CD4-positive, alpha-beta memory T cell (primary cell): Measurements from ENCODE around the gene IRF1. TPM values are rescaled to one million over a fixed set of nuclear protein-coding genes. Genes with fewer than 3 reads are reported as not detected.

Source experiments
- CTCF ChIA-PET: fragments of 350-600 bp; sonication (Branson Sonifier 250); formaldehyde crosslinking; loops from one replicate; lab custom pipeline; 2021; ENCODE audit warnings: inconsistent platforms; ENCODE audit not compliant: partially characterized antibody; lab: Charles Lee
- POLR2A ChIA-PET: fragments of 350-600 bp; sonication (Branson Sonifier 250); formaldehyde crosslinking; loops from one replicate; lab custom pipeline; 2021; ENCODE audit not compliant: partially characterized antibody; lab: Charles Lee
- DNase-seq, 5 donors: peaks; one replicate each; pipeline versions ENCODE4 v3.0.0 to v3.0.0-alpha.2; 2020 to 2022; ENCODE audit warnings: mixed read lengths in 1 of 5
- H3K27ac ChIP-seq: one replicate; pipeline ENCODE4 v1.7.0; 2013; ENCODE audit warnings: low read depth, low read length
- H3K27me3 ChIP-seq: 2 replicates; pipeline ENCODE4 v1.7.0; 2013; ENCODE audit warnings: mild to moderate bottlenecking, low read length, moderate library complexity; ENCODE audit not compliant: insufficient read depth
- H3K36me3 ChIP-seq: 2 replicates; pipeline ENCODE4 v1.7.0; 2013; ENCODE audit warnings: mild to moderate bottlenecking, low read length, moderate library complexity; ENCODE audit not compliant: insufficient read depth
- H3K4me1 ChIP-seq: 2 replicates; pipeline ENCODE4 v1.7.0; 2013; ENCODE audit warnings: mild to moderate bottlenecking, low read length, moderate library complexity; ENCODE audit not compliant: insufficient read depth
- H3K4me3 ChIP-seq, 2 donors: one replicate each; pipeline ENCODE4 v1.7.0; 2013; ENCODE audit warnings: low read length in 2 of 2, mild to moderate bottlenecking in 1 of 2
- H3K9me3 ChIP-seq, 2 donors: one replicate each; pipeline ENCODE4 v1.7.0; 2013; ENCODE audit warnings: low read length in 2 of 2, control low read depth in 1 of 2; ENCODE audit not compliant: control insufficient read depth in 1 of 2
- H3K27ac Mint-ChIP-seq, 7 donors: one replicate each; pipeline ENCODE4 v1.8.0; 2020 to 2021; ENCODE audit warnings: mixed read lengths in 7 of 7, mild to moderate bottlenecking in 6 of 7, inconsistent platforms in 3 of 7, moderate library complexity in 3 of 7
- H3K27me3 Mint-ChIP-seq, 2 donors: one replicate each; pipeline ENCODE4 v1.8.0; 2020 to 2021; ENCODE audit warnings: mixed read lengths in 2 of 2
- H3K36me3 Mint-ChIP-seq, 2 donors: one replicate each; pipeline ENCODE4 v1.8.0; 2020 to 2021; ENCODE audit warnings: mixed read lengths in 2 of 2, inconsistent platforms in 1 of 2, mild to moderate bottlenecking in 1 of 2
- H3K4me1 Mint-ChIP-seq, 4 donors: one replicate each; pipeline ENCODE4 v1.8.0; 2020 to 2021; ENCODE audit warnings: mixed read lengths in 4 of 4, mild to moderate bottlenecking in 1 of 4
- H3K4me3 Mint-ChIP-seq, 8 donors: one replicate each; pipeline ENCODE4 v1.8.0; 2020 to 2021; ENCODE audit warnings: mixed read lengths in 8 of 8, mild to moderate bottlenecking in 7 of 8, moderate library complexity in 6 of 8, inconsistent platforms in 3 of 8
- H3K9me3 Mint-ChIP-seq, 8 donors: one replicate each; pipeline ENCODE4 v1.8.0; 2020 to 2021; ENCODE audit warnings: mixed read lengths in 8 of 8, mild to moderate bottlenecking in 5 of 8, inconsistent platforms in 3 of 8, moderate library complexity in 1 of 8
- intact Hi-C: fragments of 100-400 bp; cut with micrococcal nuclease; formaldehyde crosslinking; loops from one replicate; pipeline ENCODE4 v1.15.1; 2023
- polyA plus RNA-seq, 2 donors: library from polyadenylated mRNA; unstranded; fragments of 300-500 nt; fragmentation: Illumina TruSeq; gene quantifications; one replicate each; pipeline ENCODE4 v1.2.3, GENCODE V29; 2021
- total RNA-seq, 2 experiments: library from RNA; stranded (reverse); gene quantifications; one replicate each; pipeline ENCODE4 v1.2.3, GENCODE V29; 2021

The IRF1 gene
- total and polyA plus RNA-seq, 4 experiments from 2014 or later: 192 to 237 (median 197) TPM

DNA sequence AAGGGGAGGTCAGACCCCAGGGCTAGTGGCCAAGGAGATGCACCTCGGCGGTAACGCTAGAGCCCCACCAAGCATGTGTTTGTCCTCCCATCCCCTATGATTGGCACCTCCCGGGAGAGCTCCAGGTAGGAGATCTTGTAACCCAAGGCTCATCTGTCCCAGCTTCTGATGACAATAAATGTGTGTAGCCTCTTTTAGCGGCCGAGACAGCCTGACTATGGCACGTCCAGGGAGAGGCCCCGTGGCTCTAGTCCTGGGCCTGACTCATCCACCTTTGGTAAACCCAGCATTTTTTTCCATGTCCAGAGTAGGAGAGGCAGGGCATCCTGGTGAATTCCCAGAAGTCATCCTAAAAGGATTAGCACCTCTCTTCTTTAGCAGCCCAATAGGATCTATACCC, 39.2 kb downstream of the IRF1 start:
- H3K4me1 Mint-ChIP-seq: peaks cover 64 to 92% (median 75%) of the 10 kb centered on the region in 4 donors
- H3K36me3 Mint-ChIP-seq: peaks cover 57 to 76% of the 10 kb centered on the region in 2 donors
- intact Hi-C loops: no loop called here
- DNase-seq: no peak
- H3K4me3 Mint-ChIP-seq: no peak overlapping the region
- CTCF ChIA-PET: interaction anchor here (1.2 to 1.3 kb wide), 2 partner anchors 15 to 25 kb away, joined by 3 to 5 read pairs; no protein-coding TSS in a partner anchor
- Histone ChIP-seq H3K27ac (no peak overlapping the region), H3K4me3 (no peak overlapping the region), H3K9me3 (no peaks in the 10 kb centered on the region), H3K27me3 (no peaks in the 10 kb centered on the region), H3K4me1 (peaks cover 92% of the 10 kb centered on the region), H3K36me3 (peaks cover 20% of the 10 kb centered on the region)
- POLR2A ChIA-PET: interaction anchor here (1.0 to 17.3 kb wide), 6 partner anchors 6 to 39 kb away, joined by 3 to 267 read pairs (median 24); partner anchors contain the start of gene IRF1
- H3K9me3 Mint-ChIP-seq: no peaks in the 10 kb centered on the region
- H3K27ac Mint-ChIP-seq: peak overlapping the region in 6 of 7 donors; percentile 17 to 90 (median 46)
- no peaks in the 10 kb centered on the region for H3K27me3 Mint-ChIP-seq

- no peaks in the 10 kb centered on the region for H3K27me3 ChIP-seq
- H3K36me3 ChIP-seq: peaks cover 20% of the 10 kb centered on the region
- ChIA-PET CTCF (interaction anchor here (0.7 to 1.3 kb wide), 3 partner anchors 10 to 23 kb away, joined by 3 read pairs; no protein-coding TSS in a partner anchor), POLR2A (interaction anchor here (0.7 to 17.3 kb wide), 6 partner anchors 8 to 40 kb away, joined by 3 to 267 read pairs (median 42); partner anchors contain the start of gene IRF1)
- H3K4me1 Mint-ChIP-seq: peaks cover 62 to 92% (median 74%) of the 10 kb centered on the region in 4 donors
- intact Hi-C loops: no loop called here
- H3K27me3 Mint-ChIP-seq: no peaks in the 10 kb centered on the region
- no peaks in the 10 kb centered on the region for H3K9me3 Mint-ChIP-seq
- H3K27ac ChIP-seq: no peak overlapping the region
- H3K27ac Mint-ChIP-seq: peak overlapping the region; percentile 43 to 90 (median 84)
- H3K4me1 ChIP-seq: peaks cover 90% of the 10 kb centered on the region
- H3K9me3 ChIP-seq: no peaks in the 10 kb centered on the region
- H3K4me3 Mint-ChIP-seq: peak overlapping the region in 1 of 8 donors; percentile 75
- H3K4me3 ChIP-seq: no peak overlapping the region
- DNase-seq: no peak
- H3K36me3 Mint-ChIP-seq: peaks cover 60 to 78% of the 10 kb centered on the region in 2 donors
Observed at GRCh38 chr5:132449060-132449459, 41.5 kb downstream of the IRF1 start.

GRCh38 chr5:132447196-132447595, 43.4 kb downstream of the IRF1 start:
- intact Hi-C loops: loop anchor here (1.0 kb wide), 1 partner anchor 9 kb away; no protein-coding TSS in a partner anchor
- CTCF ChIA-PET: interaction anchor here (0.7 to 2.4 kb wide), 16 partner anchors 9 to 44 kb away, joined by 3 to 11 read pairs (median 6); partner anchors contain the start of gene IRF1
- Mint-ChIP-seq H3K9me3 (no peaks in the 10 kb centered on the region), H3K27ac (peak overlapping the region; percentile 80 to 95 (median 91)), H3K36me3 (peaks cover 49 to 69% of the 10 kb centered on the region in 2 donors), H3K27me3 (no peaks in the 10 kb centered on the region), H3K4me1 (peaks cover 53 to 92% (median 73%) of the 10 kb centered on the region in 4 donors), H3K4me3 (peak overlapping the region; percentile 43 to 81 (median 75))
- POLR2A ChIA-PET: interaction anchor here (0.7 to 17.3 kb wide), 14 partner anchors 9 to 51 kb away, joined by 3 to 267 read pairs (median 14); partner anchors contain the start of gene IRF1
- peak overlapping the region; percentile 5 for H3K27ac ChIP-seq
- peaks cover 90% of the 10 kb centered on the region for H3K4me1 ChIP-seq
- H3K9me3 ChIP-seq: no peaks in the 10 kb centered on the region
- H3K4me3 ChIP-seq: peak overlapping the region in 1 of 2 donors; percentile 7
- no peak for DNase-seq
- peaks cover 26% of the 10 kb centered on the region for H3K36me3 ChIP-seq
- H3K27me3 ChIP-seq: no peaks in the 10 kb centered on the region

DNA sequence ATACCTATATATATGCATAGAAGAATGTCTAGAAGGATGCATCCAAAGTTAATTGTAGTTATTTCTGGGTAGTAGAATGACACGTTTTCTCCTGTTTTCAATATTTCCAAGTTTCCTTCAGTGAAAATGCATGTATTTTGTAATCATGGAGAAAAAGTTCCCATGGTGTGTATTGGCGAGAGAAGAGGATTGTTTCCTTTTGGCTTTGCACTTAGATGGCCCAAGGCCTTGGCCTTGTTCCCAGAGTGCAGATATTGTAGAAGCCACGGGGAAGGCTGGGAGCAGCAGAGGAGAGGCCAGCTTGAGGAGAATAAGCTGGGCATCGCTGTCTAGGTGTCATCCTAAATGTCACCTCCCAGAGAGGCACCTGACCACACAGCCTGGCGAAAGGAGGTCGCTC, 44.0 kb downstream of the IRF1 start:
- Mint-ChIP-seq H3K27me3 (no peaks in the 10 kb centered on the region), H3K27ac (peak overlapping the region; percentile 57 to 91 (median 87)), H3K4me3 (peak overlapping the region; percentile 8 to 81 (median 69)), H3K36me3 (peaks cover 48 to 68% of the 10 kb centered on the region in 2 donors), H3K4me1 (peaks cover 56 to 97% (median 76%) of the 10 kb centered on the region in 4 donors), H3K9me3 (no peaks in the 10 kb centered on the region)
- POLR2A ChIA-PET: interaction anchor here (0.7 to 17.3 kb wide), 13 partner anchors 9 to 51 kb away, joined by 3 to 267 read pairs (median 17); partner anchors contain the start of gene IRF1
- Histone ChIP-seq H3K36me3 (peaks cover 25% of the 10 kb centered on the region), H3K9me3 (no peaks in the 10 kb centered on the region), H3K27me3 (no peaks in the 10 kb centered on the region), H3K4me3 (peak overlapping the region in 1 of 2 donors; percentile 7), H3K4me1 (peaks cover 90% of the 10 kb centered on the region), H3K27ac (peak overlapping the region; percentile 5)
- intact Hi-C loops: loop anchor here (1.0 kb wide), 1 partner anchor 10 kb away; no protein-coding TSS in a partner anchor
- CTCF ChIA-PET: interaction anchor here (0.7 to 2.4 kb wide), 14 partner anchors 9 to 44 kb away, joined by 3 to 11 read pairs (median 6); partner anchors contain the start of gene IRF1
- no peak for DNase-seq

DNA sequence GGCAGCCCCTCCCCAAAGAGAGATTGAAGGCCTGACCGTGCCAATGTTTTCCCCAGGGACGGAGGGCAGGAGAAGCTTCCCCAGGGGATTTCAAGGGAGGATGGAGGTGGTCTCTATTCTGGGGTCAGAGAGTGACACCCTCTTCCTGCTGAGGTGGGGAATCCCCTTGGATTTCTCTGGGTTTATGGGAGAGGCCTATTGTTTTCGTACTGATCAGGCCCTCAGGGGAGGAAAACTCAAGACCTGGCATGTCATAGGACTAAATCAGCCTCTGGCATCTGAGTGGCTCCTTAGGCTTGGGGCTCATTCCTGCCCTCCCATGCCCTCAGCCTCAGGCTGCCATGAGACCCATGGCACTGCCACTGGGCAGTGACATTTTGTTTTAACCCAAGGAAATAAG, 44.6 kb downstream of the IRF1 start:
- Histone ChIP-seq H3K4me3 (no peak overlapping the region), H3K36me3 (peaks cover 20% of the 10 kb centered on the region), H3K27me3 (no peaks in the 10 kb centered on the region), H3K27ac (no peak overlapping the region), H3K9me3 (no peaks in the 10 kb centered on the region), H3K4me1 (peaks cover 90% of the 10 kb centered on the region)
- intact Hi-C loops: no loop called here
- Mint-ChIP-seq H3K27ac (peak overlapping the region in 5 of 7 donors; percentile 28 to 89 (median 80)), H3K4me1 (peaks cover 56 to 97% (median 79%) of the 10 kb centered on the region in 4 donors), H3K36me3 (peaks cover 47 to 62% of the 10 kb centered on the region in 2 donors), H3K9me3 (no peaks in the 10 kb centered on the region), H3K27me3 (no peaks in the 10 kb centered on the region), H3K4me3 (peak overlapping the region in 1 of 8 donors; percentile 8)
- ChIA-PET CTCF (no interaction called here), POLR2A (interaction anchor here (1.2 to 17.3 kb wide), 5 partner anchors 8 to 35 kb away, joined by 3 to 267 read pairs (median 39); no protein-coding TSS in a partner anchor)
- no peak for DNase-seq

- ChIA-PET POLR2A (interaction anchor here (0.6 to 17.3 kb wide), 6 partner anchors 8 to 35 kb away, joined by 3 to 267 read pairs (median 23); no protein-coding TSS in a partner anchor), CTCF (no interaction called here)
- H3K9me3 ChIP-seq: no peaks in the 10 kb centered on the region
- no peaks in the 10 kb centered on the region for H3K27me3 Mint-ChIP-seq
- H3K4me3 Mint-ChIP-seq: peak overlapping the region in 3 of 8 donors; percentile 20 to 32 (median 31)
- no peaks in the 10 kb centered on the region for H3K27me3 ChIP-seq
- H3K36me3 Mint-ChIP-seq: peaks cover 43 to 61% of the 10 kb centered on the region in 2 donors
- intact Hi-C loops: no loop called here
- H3K36me3 ChIP-seq: peaks cover 20% of the 10 kb centered on the region
- H3K27ac Mint-ChIP-seq: peak overlapping the region in 5 of 7 donors; percentile 41 to 78 (median 72)
- no peak overlapping the region for H3K4me3 ChIP-seq
- peaks cover 54 to 97% (median 79%) of the 10 kb centered on the region in 4 donors for H3K4me1 Mint-ChIP-seq
- DNase-seq: no peak
- H3K27ac ChIP-seq: no peak overlapping the region
- H3K9me3 Mint-ChIP-seq: no peaks in the 10 kb centered on the region
- peaks cover 90% of the 10 kb centered on the region for H3K4me1 ChIP-seq
Observed at GRCh38 chr5:132445640-132445923, 45.0 kb downstream of the IRF1 start.
